ENCODE results near the gene ZDHHC20. TPM values are rescaled to one million over a fixed set of nuclear protein-coding genes. Genes with fewer than 3 reads are reported as not detected.

The ZDHHC20 gene
- total RNA-seq, 4 donors from 2014 or later = 36.2 to 77.7 (median 41.4) TPM

- ATAC-seq (ENCODE audit: low FRiP score) (no peak), DNase-seq (ENCODE audit: low spot score) (no peak)
- TF ChIP-seq CTCF (IDR thresholded peaks at IDR 0.05) = no peak
Observed at GRCh38 chr13:21359855-21360254, 99.2 kb downstream of the ZDHHC20 start.

GRCh38 chr13:21355304-21355703 is 103.8 kb downstream of the ZDHHC20 start:
- DNase-seq (ENCODE audit: low spot score) (no peak), ATAC-seq (ENCODE audit: low FRiP score) (no peak)
- TF ChIP-seq CTCF (IDR thresholded peaks at IDR 0.05) = no peak

GRCh38 chr13:21354721-21355120 is 104.4 kb downstream of the ZDHHC20 start:
- TF ChIP-seq CTCF (IDR thresholded peaks at IDR 0.05) = no peak
- DNase-seq (ENCODE audit: low spot score) (no peak), ATAC-seq (ENCODE audit: low FRiP score) (no peak)

- no peak for ATAC-seq (ENCODE audit: low FRiP score)
- no peak for DNase-seq (ENCODE audit: low spot score)
- no peak for TF ChIP-seq CTCF (IDR thresholded peaks at IDR 0.05)
Observed at GRCh38 chr13:21348488-21349120, 110.5 kb downstream of the ZDHHC20 start.

- ATAC-seq (ENCODE audit: low FRiP score) (no peak), DNase-seq (ENCODE audit: low spot score) (no peak)
- no peak for TF ChIP-seq CTCF (IDR thresholded peaks at IDR 0.05)
Observed at GRCh38 chr13:21347753-21348318, 111.3 kb downstream of the ZDHHC20 start.

- no peak for TF ChIP-seq CTCF (IDR thresholded peaks at IDR 0.05)
- ATAC-seq (ENCODE audit: low FRiP score) (no peak), DNase-seq (ENCODE audit: low spot score) (no peak)
Observed at GRCh38 chr13:21344662-21345176, 114.4 kb downstream of the ZDHHC20 start.

- no peak for TF ChIP-seq CTCF (IDR thresholded peaks at IDR 0.05)
Observed at GRCh38 chr13:21343659-21344058, 115.4 kb downstream of the ZDHHC20 start.

More at GRCh38 chr13:21343659-21344058, 115.4 kb downstream of the ZDHHC20 start:
- DNase-seq (ENCODE audit: low spot score) (no peak), ATAC-seq (ENCODE audit: low FRiP score) (no peak)
